Right cardiac atrium (tissue), 5 donors: Measurements from ENCODE around the gene ELOVL6. TPM values are rescaled to one million over a fixed set of nuclear protein-coding genes. Genes with fewer than 3 reads are reported as not detected.
"Not testable (repeated sequence)": the region's sequence is repeated elsewhere in the genome, so short reads cannot be mapped to it uniquely, and the experiment has no call there.

Experiments
- ATAC-seq, 2 donors: fragments of 200-7000 bp; cut with Tn5 transposase; one replicate each; pipeline versions ENCODE4 v1.8.0 to v1.9.1; 2020; ENCODE audit warnings: moderate library complexity in 2 of 2, mild to moderate bottlenecking in 1 of 2
- DNase-seq, 3 donors: peaks; one replicate each; pipeline ENCODE4 v3.0.0-alpha.2; 2020
- H3K27ac ChIP-seq: one replicate; pipeline ENCODE4 v1.5.1; 2013; ENCODE audit warnings: mild to moderate bottlenecking, low read length, control low read depth, moderate library complexity
- H3K27me3 ChIP-seq: one replicate; pipeline ENCODE4 v1.6.1; 2013; ENCODE audit not compliant: control insufficient read depth, insufficient read depth
- H3K4me1 ChIP-seq: one replicate; pipeline ENCODE4 v1.6.1; 2013; ENCODE audit warnings: low read length; ENCODE audit not compliant: control insufficient read depth, insufficient read depth
- H3K4me3 ChIP-seq: one replicate; pipeline ENCODE4 v1.5.1; 2013; ENCODE audit warnings: low read length, control low read depth
- H3K9me3 ChIP-seq: one replicate; pipeline ENCODE4 v1.6.1; 2013; ENCODE audit warnings: low read length; ENCODE audit not compliant: control insufficient read depth
- WGBS: extraction: QIAGEN DNeasy Blood & Tissue Kit; methylation state at CpG from one replicate; pipeline ENCODE4 v1.1.7; 2013; 5-methylcytosine and 5-hydroxymethylcytosine counted together
- intact Hi-C, 4 donors: fragments of 100-400 bp; cut with DNase I; formaldehyde crosslinking; loops; one replicate each; pipeline versions ENCODE4 v1.11.0 to v1.14.0; 2022 to 2023
- polyA plus RNA-seq: library from polyadenylated mRNA; stranded (reverse); fragments of 200-250 nt; gene quantifications from one replicate; pipeline ENCODE4 v1.2.3, GENCODE V29; 2013
- total RNA-seq, 4 donors: library from RNA; stranded (reverse); fragmentation: NEBNext Ultra II Directional; extraction: Animal tissue kit (Norgen Biotek cat#: 25700); gene quantifications; one replicate each; pipeline ENCODE4 v1.2.1, GENCODE V29; 2021
- donor health status: healthy with polysubstance abuse.
- donor health status: DM: no; HTN: yes; CAD: no.
- donor health status: DM: no; HTN: no; CAD: no.
- donor health status: DM: no; HTN: yes; CAD: no; lungs with severe emphysema.
- donor health status: DM: yes; HTN: yes; CAD: no.

The ELOVL6 gene
- total and polyA plus RNA-seq, 5 donors, result 1.9 to 8.1 (median 3.4) TPM

DNA sequence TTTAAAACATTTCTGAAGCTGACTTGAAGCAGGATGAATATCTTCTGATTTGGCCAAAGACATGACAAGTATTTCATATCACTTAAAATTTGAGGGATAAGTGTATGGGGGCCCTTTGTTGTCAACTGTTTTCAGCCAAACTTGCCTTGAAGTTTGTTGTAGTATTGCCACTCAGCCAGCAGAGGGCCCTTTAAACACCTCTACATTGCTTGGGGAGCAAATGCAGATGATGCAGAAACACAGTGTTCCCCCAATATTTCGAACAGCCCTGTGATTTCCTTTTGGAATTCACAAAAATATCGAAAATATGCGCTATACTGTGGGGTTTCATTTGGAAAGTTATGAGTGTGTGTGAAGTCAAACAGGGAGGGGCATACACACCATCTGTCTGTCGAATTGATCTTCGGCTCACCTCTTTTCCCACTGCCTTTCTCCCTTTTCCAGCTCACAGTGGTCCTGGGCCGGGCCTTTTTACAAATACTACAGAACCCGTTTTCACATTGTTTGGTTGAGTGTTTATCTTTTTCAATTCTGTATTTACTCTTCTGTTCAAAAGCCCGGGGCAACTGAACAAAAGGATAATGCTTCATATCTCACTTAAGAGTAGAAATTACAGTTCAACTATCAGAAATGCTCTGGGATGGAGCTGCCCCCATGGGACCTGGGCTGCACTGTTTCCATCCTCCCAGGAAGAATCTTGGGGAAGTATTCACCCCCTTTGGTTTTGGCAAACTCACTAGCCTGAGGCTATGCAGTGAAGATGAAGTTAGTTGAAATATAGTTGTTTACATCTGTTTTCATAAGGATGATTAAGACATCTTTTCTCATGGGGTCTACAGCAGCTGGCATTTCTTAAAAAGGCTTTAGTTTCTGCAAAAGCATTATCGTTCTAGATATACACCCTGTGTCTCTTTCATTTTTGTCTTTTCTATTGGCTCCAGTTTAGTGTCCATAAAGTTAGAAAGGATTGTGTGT is 148.2 kb downstream of the ELOVL6 start:
- ATAC-seq, result no peak
- WGBS, result 53% methylated on average over 9 of the region's 9 CpGs
- intact Hi-C loops, result loop anchor here (5.0 to 10.0 kb wide), 2 partner anchors 162 to 165 kb away; no protein-coding TSS in a partner anchor

DNA sequence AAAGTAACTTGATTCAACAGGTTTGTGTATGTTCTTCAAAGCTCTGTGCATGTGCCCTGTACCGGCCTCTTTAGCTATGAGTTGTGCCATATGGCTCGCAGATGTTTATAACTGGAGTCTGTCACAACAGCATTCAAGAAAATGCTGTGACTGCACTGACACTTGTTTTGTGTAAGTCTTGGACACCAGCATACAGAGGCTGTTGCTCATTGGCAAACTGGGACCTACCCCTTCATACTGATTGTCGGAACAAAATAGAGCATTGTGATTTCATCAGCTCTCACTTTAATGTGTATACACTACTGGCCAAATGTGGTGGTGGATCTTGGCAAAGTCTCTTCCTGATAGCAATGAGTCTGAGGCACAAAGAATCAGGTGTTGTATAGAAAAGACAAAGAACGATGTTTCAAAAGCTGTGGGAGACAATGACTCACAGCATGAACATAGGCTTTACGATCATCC is 151.8 kb downstream of the ELOVL6 start:
- DNase-seq (no peak), ATAC-seq (no peak)
- intact Hi-C loops, result loop anchor here in 1 of 4 donors (10.0 kb wide), 1 partner anchor 168 kb away; no protein-coding TSS in a partner anchor
- 92% methylated on average over 5 of the region's 5 CpGs for WGBS
- Histone ChIP-seq H3K4me1 (no peaks in the 10 kb centered on the region), H3K27me3 (no peaks in the 10 kb centered on the region), H3K27ac (no peak overlapping the region), H3K9me3 (no peaks in the 10 kb centered on the region), H3K4me3 (no peak overlapping the region)

More for the DNA sequence above, 148.2 kb downstream of the ELOVL6 start:
- no peaks in the 10 kb centered on the region for H3K27me3 ChIP-seq
- no peaks in the 10 kb centered on the region for H3K9me3 ChIP-seq
- no peak overlapping the region for H3K27ac ChIP-seq
- H3K4me3 ChIP-seq, result no peak overlapping the region
- DNase-seq, result peak in 1 of 3 donors; percentile 17
- H3K4me1 ChIP-seq, result no peaks in the 10 kb centered on the region

DNA sequence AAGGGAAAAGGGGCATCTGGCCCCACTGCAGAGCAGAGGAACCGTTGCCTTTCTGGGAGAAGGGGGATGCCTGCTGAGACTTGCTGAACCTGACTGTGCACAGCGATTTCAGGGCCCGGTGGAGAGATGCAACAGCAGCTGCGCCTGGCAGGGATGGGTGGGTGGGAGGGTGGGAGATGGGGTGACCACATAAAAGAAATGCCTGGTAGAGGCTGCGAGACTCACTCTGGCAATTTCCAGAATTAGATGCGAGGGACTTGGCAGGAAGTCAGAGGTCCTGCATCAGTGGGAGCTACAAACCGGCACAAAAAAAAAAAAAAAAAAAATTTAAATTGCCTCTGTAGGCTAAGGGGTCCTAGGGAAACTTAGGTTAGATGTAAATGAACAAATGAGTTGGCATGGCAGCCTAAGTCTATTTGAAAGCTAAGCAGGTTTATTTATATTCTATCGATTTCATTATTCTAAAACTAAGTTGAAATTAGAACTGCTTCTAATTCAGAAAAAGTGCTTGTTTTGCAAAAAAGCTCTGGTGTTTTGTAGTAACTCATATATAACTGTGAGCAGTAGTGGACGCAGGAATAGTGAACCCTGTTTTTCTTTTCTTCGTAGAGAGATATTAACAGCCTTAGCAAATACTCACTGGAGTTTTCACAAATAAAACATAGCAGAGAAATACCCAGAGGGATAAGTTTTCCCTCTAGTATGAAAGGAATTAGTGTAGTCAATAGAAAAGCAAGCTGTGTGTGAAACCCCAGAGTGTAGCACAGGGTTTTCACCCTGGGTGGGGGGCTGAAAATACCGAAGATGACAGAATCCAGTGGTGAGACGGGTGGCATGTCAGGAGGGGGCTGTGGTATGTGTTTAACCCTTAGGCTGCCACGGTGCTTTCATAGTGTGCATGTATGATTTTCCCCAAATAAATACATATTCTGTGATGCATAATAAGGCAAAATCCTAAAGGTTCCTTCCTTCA is 155.6 kb downstream of the ELOVL6 start:
- no peaks in the 10 kb centered on the region for H3K27me3 ChIP-seq
- intact Hi-C loops, result loop anchor here in 1 of 4 donors (10.0 kb wide), 1 partner anchor 172 kb away; no protein-coding TSS in a partner anchor
- no peak overlapping the region for H3K27ac ChIP-seq
- WGBS, result 38% methylated on average over 13 of the region's 13 CpGs
- ATAC-seq (no peak), DNase-seq (no peak)
- no peaks in the 10 kb centered on the region for H3K4me1 ChIP-seq
- no peaks in the 10 kb centered on the region for H3K9me3 ChIP-seq
- no peak overlapping the region for H3K4me3 ChIP-seq

DNA sequence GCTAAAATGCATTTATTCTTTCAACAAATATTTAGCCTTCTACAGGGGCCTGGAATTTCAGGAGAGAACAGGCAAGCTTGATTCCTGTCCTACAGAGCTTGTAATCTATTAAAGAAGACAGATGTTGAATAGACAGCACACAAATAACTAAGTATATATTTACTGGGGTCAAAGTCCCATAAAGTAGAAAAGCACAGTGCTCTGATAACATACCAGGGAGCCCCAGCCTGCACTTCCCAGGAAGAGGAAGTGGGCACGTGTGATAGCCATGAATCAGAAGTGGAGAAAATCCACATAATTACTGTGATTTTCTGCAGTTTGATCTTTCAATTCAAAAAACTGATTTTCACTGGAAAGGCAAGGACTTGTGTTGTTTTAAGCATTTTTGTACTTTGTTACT is 156.7 kb downstream of the ELOVL6 start:
- no peak for DNase-seq
- H3K4me3 ChIP-seq, result no peak overlapping the region
- no peak overlapping the region for H3K27ac ChIP-seq
- no peaks in the 10 kb centered on the region for H3K9me3 ChIP-seq
- no peaks in the 10 kb centered on the region for H3K27me3 ChIP-seq
- ATAC-seq, result no peak
- no peaks in the 10 kb centered on the region for H3K4me1 ChIP-seq
- intact Hi-C loops, result loop anchor here in 1 of 4 donors (10.0 kb wide), 1 partner anchor 173 kb away; no protein-coding TSS in a partner anchor
- WGBS, result 44% methylated on average over 1 of the region's 1 CpG

DNA sequence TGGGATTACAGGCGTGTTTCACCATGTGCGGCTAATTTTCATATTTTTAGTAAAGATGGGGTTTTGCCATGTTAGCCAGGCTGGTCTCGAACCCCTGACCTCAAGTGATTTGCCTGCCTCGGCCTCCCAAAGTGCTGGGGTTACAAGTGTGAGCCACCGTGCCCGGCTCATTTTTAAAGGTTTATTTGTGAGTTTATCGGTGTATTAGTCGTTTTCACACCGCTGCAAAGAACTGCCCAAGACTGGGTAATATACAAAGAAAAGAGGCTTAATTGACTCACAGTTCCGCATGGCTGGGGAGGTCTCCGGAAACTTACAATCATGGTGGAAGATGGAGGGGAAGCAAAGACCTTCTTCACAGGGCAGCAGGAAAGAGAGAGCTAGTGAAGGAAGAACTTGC is 159.3 kb downstream of the ELOVL6 start:
- H3K27ac ChIP-seq, H3K4me1 ChIP-seq, ATAC-seq, H3K9me3 ChIP-seq, H3K27me3 ChIP-seq, intact Hi-C loops, DNase-seq, H3K4me3 ChIP-seq: not testable (repeated sequence)
- 94% methylated on average over 11 of the region's 11 CpGs for WGBS

DNA sequence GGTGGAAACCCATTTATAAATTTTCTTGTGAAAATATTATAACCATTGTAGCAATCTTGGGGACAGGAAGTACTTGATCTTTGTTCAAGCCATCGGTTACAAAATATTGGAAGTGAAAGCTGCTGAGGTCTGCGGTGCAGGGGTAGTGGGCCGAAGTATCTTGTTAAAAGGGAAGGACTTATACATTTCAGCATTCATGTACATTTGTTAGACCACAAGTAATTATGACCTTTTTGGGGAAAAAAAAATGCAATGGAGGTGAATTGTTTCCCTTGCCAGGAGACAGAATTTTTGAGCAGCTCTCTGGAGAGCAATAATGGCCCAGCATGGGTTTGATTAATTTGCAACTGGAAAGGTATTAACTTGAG is 164.4 kb downstream of the ELOVL6 start:
- ATAC-seq (peak in 1 of 2 donors; percentile 66), DNase-seq (peak in 1 of 3 donors; percentile 42)
- Histone ChIP-seq H3K4me1 (no peaks in the 10 kb centered on the region), H3K27ac (no peak overlapping the region), H3K4me3 (no peak overlapping the region), H3K9me3 (no peaks in the 10 kb centered on the region), H3K27me3 (no peaks in the 10 kb centered on the region)
- WGBS, result 79% methylated on average over 3 of the region's 3 CpGs
- intact Hi-C loops, result no loop called here

DNA sequence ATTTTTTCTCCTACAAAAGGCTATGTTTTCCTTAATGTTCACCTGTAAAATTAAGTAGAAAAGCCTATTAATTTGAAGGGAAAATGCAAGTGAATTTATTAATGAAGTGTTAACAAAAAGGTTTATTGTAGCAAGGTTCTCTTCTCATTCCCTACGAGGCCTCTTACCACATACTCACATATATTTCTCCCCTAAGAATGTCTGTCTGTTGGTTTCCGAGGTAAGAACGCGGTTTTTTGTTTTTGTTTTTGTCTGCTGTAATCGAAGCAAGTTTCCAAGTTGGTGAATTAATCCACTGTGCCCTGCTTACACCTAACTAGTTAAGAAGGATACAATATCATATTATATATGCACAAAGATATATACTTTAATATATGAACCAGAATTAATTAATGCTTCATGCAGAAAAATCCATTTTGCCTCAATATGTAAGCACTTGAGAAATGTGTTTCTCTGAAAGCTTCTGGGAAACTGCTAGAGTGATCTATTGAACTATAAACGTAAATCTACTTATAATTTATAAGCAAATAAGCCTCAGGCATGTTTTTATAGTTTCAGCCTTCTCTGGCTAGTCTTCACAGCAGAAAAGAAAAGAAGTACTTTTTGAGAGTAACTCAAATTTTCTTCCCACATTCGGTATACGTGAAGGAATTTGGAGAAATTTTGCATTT is 164.9 kb downstream of the ELOVL6 start:
- H3K27ac ChIP-seq, result no peak overlapping the region
- intact Hi-C loops, result no loop called here
- whole genome bisulfite sequencing, result 79% methylated on average over 8 of the region's 8 CpGs
- DNase-seq, result no peak
- no peaks in the 10 kb centered on the region for H3K4me1 ChIP-seq
- no peak for ATAC-seq
- H3K4me3 ChIP-seq, result no peak overlapping the region
- no peaks in the 10 kb centered on the region for H3K27me3 ChIP-seq
- no peaks in the 10 kb centered on the region for H3K9me3 ChIP-seq

DNA sequence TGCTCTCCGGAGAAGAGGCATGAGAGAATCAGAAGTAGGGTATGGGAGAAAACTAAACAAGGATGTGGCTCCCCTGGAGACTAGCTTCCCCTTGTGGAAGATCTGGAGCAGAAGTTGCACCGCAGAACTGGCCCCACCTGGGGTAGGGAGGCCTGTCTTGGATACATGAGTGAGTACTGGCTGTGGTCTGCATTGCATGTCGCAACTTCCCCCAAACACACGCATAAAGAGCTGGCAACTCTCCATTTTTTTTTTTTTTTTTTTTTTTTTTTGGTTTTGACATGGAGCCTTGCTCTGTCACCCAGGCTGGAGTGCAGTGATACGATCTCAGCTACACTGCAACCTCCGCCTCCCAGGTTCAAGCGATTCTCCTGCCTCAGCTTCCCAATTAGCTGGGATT is 165.8 kb downstream of the ELOVL6 start:
- DNase-seq, result peak in 2 of 3 donors; percentile 19 to 47
- intact Hi-C loops, result no loop called here
- Histone ChIP-seq H3K27me3 (no peaks in the 10 kb centered on the region), H3K4me3 (no peak overlapping the region), H3K9me3 (no peaks in the 10 kb centered on the region), H3K27ac (no peak overlapping the region), H3K4me1 (no peaks in the 10 kb centered on the region)
- WGBS, result 80% methylated on average over 7 of the region's 7 CpGs
- ATAC-seq, result peak; percentile 40 to 48

DNA sequence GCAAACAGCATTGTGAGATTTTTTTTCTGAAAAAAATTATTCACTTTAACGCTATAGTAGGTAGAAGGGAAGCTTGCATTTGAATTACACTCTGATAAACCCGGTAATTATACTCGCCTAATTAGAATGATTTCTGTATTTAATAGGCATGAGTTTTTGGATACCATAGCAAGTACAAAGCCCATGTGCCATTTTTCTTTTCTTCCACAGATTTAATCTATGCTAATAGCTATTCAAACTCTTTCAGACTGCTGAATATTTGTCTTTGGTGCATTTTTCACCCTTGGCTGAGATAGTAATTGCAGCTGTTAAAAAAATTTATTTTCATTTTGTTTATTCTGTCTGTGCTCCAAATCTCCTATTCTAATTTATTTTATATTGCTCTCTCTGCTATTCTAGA is 172.7 kb downstream of the ELOVL6 start:
- DNase-seq (no peak), ATAC-seq (no peak)
- no peak overlapping the region for H3K4me3 ChIP-seq
- WGBS, result 73% methylated on average over 3 of the region's 3 CpGs
- no peaks in the 10 kb centered on the region for H3K9me3 ChIP-seq
- no peaks in the 10 kb centered on the region for H3K4me1 ChIP-seq
- intact Hi-C loops, result no loop called here
- H3K27me3 ChIP-seq, result no peaks in the 10 kb centered on the region
- no peak overlapping the region for H3K27ac ChIP-seq

DNA sequence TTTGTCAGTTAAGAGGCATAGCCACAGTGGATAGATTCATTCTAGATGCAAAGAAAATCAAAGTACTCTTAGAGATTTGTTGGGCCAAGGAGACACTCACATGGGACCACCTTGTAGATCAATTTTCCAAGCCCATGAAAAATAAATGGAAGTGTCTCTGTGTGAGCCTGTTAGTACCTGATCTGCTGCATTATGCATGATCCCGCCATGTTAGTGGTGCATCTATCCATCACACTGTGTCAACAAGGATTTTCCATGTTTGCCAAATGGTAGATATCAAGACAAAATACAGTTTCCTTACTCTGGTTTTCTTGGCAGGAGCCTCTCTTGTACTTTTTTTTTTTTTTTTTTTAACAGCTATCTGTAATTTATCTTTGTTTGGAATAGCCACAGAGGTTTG is 173.4 kb downstream of the ELOVL6 start:
- no peak overlapping the region for H3K4me3 ChIP-seq
- 82% methylated on average over 1 of the region's 1 CpG for WGBS
- no peaks in the 10 kb centered on the region for H3K4me1 ChIP-seq
- intact Hi-C loops, result no loop called here
- H3K27me3 ChIP-seq, result no peaks in the 10 kb centered on the region
- H3K9me3 ChIP-seq, result no peaks in the 10 kb centered on the region
- no peak for ATAC-seq
- DNase-seq, result no peak
- no peak overlapping the region for H3K27ac ChIP-seq
